HG03060 (cell line): ENCODE data around the gene ZBTB7C.

ENCODE experiments used
- ATAC-seq: cut with Tn5 transposase; IDR thresholded peaks from one replicate; pipeline ENCODE4 v1.9.1; 2021; ENCODE audit warnings: low read depth, moderate number of reproducible peaks; ENCODE audit not compliant: unreplicated experiment

Gene ZBTB7C

GRCh38 chr18:48132797-48133655, 276.2 kb downstream of the ZBTB7C start:
- ATAC-seq, result no peak

GRCh38 chr18:48131042-48131441, 278.1 kb downstream of the ZBTB7C start:
- no peak for ATAC-seq

GRCh38 chr18:48129621-48130082, 279.5 kb downstream of the ZBTB7C start:
- no peak for ATAC-seq

GRCh38 chr18:48127606-48128005, 281.6 kb downstream of the ZBTB7C start:
- no peak for ATAC-seq

- ATAC-seq, result no peak
Measured at GRCh38 chr18:48126240-48126639, 282.9 kb downstream of the ZBTB7C start.

- no peak for ATAC-seq
Measured at GRCh38 chr18:48125724-48126123, 283.5 kb downstream of the ZBTB7C start.

- no peak for ATAC-seq
Measured at GRCh38 chr18:48124857-48125626, 284.1 kb downstream of the ZBTB7C start.

GRCh38 chr18:48123941-48124340, 285.2 kb downstream of the ZBTB7C start:
- ATAC-seq, result no peak

- ATAC-seq, result no peak
Measured at GRCh38 chr18:48123324-48123723, 285.9 kb downstream of the ZBTB7C start.

GRCh38 chr18:48122816-48123215, 286.4 kb downstream of the ZBTB7C start:
- ATAC-seq, result no peak

- no peak for ATAC-seq
Measured at GRCh38 chr18:48122376-48122775, 286.8 kb downstream of the ZBTB7C start.

- ATAC-seq, result no peak
Measured at GRCh38 chr18:48121752-48122151, 287.4 kb downstream of the ZBTB7C start.

- no peak for ATAC-seq
Measured at GRCh38 chr18:48119204-48119603, 290.0 kb downstream of the ZBTB7C start.

- ATAC-seq, result no peak
Measured at GRCh38 chr18:48116873-48117630, 292.1 kb downstream of the ZBTB7C start.

- ATAC-seq, result no peak
Measured at GRCh38 chr18:48116017-48116416, 293.2 kb downstream of the ZBTB7C start.

GRCh38 chr18:48113691-48114090, 295.5 kb downstream of the ZBTB7C start:
- ATAC-seq, result no peak

GRCh38 chr18:48111587-48111986, 297.6 kb downstream of the ZBTB7C start:
- no peak for ATAC-seq

- ATAC-seq, result no peak
Measured at GRCh38 chr18:48110797-48111196, 298.4 kb downstream of the ZBTB7C start.

- no peak for ATAC-seq
Measured at GRCh38 chr18:48109961-48110493, 299.2 kb downstream of the ZBTB7C start.

- ATAC-seq, result no peak
Measured at GRCh38 chr18:48108136-48108535, 301.0 kb downstream of the ZBTB7C start.
